Activated T-cell treated with anti-CD3 and anti-CD28 coated beads, Interleukin-2, amount 50 U/mL, for 72 hours (primary cell): Measurements from ENCODE around the gene MROH2A. TPM values are rescaled to one million over a fixed set of nuclear protein-coding genes. Genes with fewer than 3 reads are reported as not detected.

ENCODE experiments used
- ATAC-seq, 2 donors: fragments of 150-1000 bp; cut with Tn5 transposase; replicated peaks in 1 of 2; 2 replicates each; pipeline ENCODE4 v1.10.0; 2021; ENCODE audit warnings: moderate library complexity in 2 of 2, mild to moderate bottlenecking in 1 of 2
- DNase-seq, 2 donors: peaks; one replicate each; pipeline ENCODE4 v3.0.0; 2021 to 2022; ENCODE audit warnings: mixed read lengths in 1 of 2
- H3K27ac Mint-ChIP-seq: one replicate; pipeline ENCODE4 v1.8.0; 2022; ENCODE audit warnings: mild to moderate bottlenecking, moderate library complexity, mixed read lengths
- H3K27me3 Mint-ChIP-seq: one replicate; pipeline ENCODE4 v1.8.0; 2022; ENCODE audit warnings: low read depth, mixed read lengths
- H3K36me3 Mint-ChIP-seq, 2 donors: one replicate each; pipeline ENCODE4 v1.8.0; 2022; ENCODE audit warnings: mixed read lengths in 2 of 2, mild to moderate bottlenecking in 1 of 2; ENCODE audit not compliant: insufficient read depth in 2 of 2
- H3K4me1 Mint-ChIP-seq: one replicate; pipeline ENCODE4 v1.8.0; 2022; ENCODE audit warnings: low read depth, mixed read lengths
- H3K4me3 Mint-ChIP-seq, 2 donors: one replicate each; pipeline ENCODE4 v1.8.0; 2022; ENCODE audit warnings: mild to moderate bottlenecking in 2 of 2, mixed read lengths in 2 of 2, moderate library complexity in 2 of 2
- H3K9me3 Mint-ChIP-seq, 2 donors: one replicate each; pipeline ENCODE4 v1.8.0; 2022; ENCODE audit warnings: mixed read lengths in 2 of 2
- total RNA-seq, 2 donors: library from RNA; stranded (reverse); gene quantifications; one replicate each; pipeline ENCODE4 v1.2.3, GENCODE V29; 2022

Gene MROH2A
- total RNA-seq, 2 donors from 2014 or later, result not detected

- no peaks in the 10 kb centered on the region for H3K9me3 Mint-ChIP-seq
- no peak for DNase-seq
These were observed 35.3 kb downstream of the MROH2A start for GRCh38 chr2:233813236-233814055.

GRCh38 chr2:233814056-233814835 is 36.1 kb downstream of the MROH2A start:
- Mint-ChIP-seq H3K36me3 (no peaks in the 10 kb centered on the region), H3K27me3 (peaks cover 10% of the 10 kb centered on the region), H3K4me1 (no peaks in the 10 kb centered on the region), H3K4me3 (no peak overlapping the region), H3K9me3 (no peaks in the 10 kb centered on the region), H3K27ac (no peak overlapping the region)
- DNase-seq, result no peak
- no peak for ATAC-seq

More at GRCh38 chr2:233813236-233814055, 35.3 kb downstream of the MROH2A start:
- Mint-ChIP-seq H3K27me3 (peaks cover 10% of the 10 kb centered on the region), H3K4me3 (no peak overlapping the region), H3K27ac (no peak overlapping the region), H3K4me1 (no peaks in the 10 kb centered on the region), H3K36me3 (no peaks in the 10 kb centered on the region)
- no peak for ATAC-seq

GRCh38 chr2:233815861-233816260 is 37.7 kb downstream of the MROH2A start:
- no peak for ATAC-seq
- no peak overlapping the region for H3K27ac Mint-ChIP-seq
- DNase-seq, result no peak
- no peaks in the 10 kb centered on the region for H3K9me3 Mint-ChIP-seq
- H3K4me3 Mint-ChIP-seq, result no peak overlapping the region
- no peaks in the 10 kb centered on the region for H3K4me1 Mint-ChIP-seq
- H3K36me3 Mint-ChIP-seq, result no peaks in the 10 kb centered on the region
- peaks cover 10% of the 10 kb centered on the region for H3K27me3 Mint-ChIP-seq

- ATAC-seq (no peak), DNase-seq (no peak)
- no peaks in the 10 kb centered on the region for H3K4me1 Mint-ChIP-seq
- peaks cover 10% of the 10 kb centered on the region for H3K27me3 Mint-ChIP-seq
- H3K4me3 Mint-ChIP-seq, result no peak overlapping the region
- H3K27ac Mint-ChIP-seq, result no peak overlapping the region
- H3K36me3 Mint-ChIP-seq, result no peaks in the 10 kb centered on the region
- no peaks in the 10 kb centered on the region for H3K9me3 Mint-ChIP-seq
These were observed 38.2 kb downstream of the MROH2A start for GRCh38 chr2:233816334-233816733.

GRCh38 chr2:233816771-233817170 is 38.6 kb downstream of the MROH2A start:
- Mint-ChIP-seq H3K4me1 (no peaks in the 10 kb centered on the region), H3K36me3 (no peaks in the 10 kb centered on the region), H3K4me3 (no peak overlapping the region), H3K27ac (no peak overlapping the region), H3K27me3 (peaks cover 10% of the 10 kb centered on the region), H3K9me3 (no peaks in the 10 kb centered on the region)
- ATAC-seq (no peak), DNase-seq (no peak)

GRCh38 chr2:233817361-233817911 is 39.3 kb downstream of the MROH2A start:
- no peak overlapping the region for H3K27ac Mint-ChIP-seq

GRCh38 chr2:233817995-233818638 is 40.0 kb downstream of the MROH2A start:
- H3K4me1 Mint-ChIP-seq, result no peaks in the 10 kb centered on the region
- no peaks in the 10 kb centered on the region for H3K36me3 Mint-ChIP-seq
- DNase-seq (no peak), ATAC-seq (no peak)
- H3K9me3 Mint-ChIP-seq, result no peaks in the 10 kb centered on the region
- H3K27me3 Mint-ChIP-seq, result peaks cover 10% of the 10 kb centered on the region
- no peak overlapping the region for H3K27ac Mint-ChIP-seq
- no peak overlapping the region for H3K4me3 Mint-ChIP-seq

More at GRCh38 chr2:233817361-233817911, 39.3 kb downstream of the MROH2A start:
- ATAC-seq (no peak), DNase-seq (no peak)
- Mint-ChIP-seq H3K4me1 (no peaks in the 10 kb centered on the region), H3K27me3 (peaks cover 10% of the 10 kb centered on the region), H3K9me3 (no peaks in the 10 kb centered on the region), H3K4me3 (no peak overlapping the region), H3K36me3 (no peaks in the 10 kb centered on the region)

- Mint-ChIP-seq H3K4me1 (no peaks in the 10 kb centered on the region), H3K27ac (no peak overlapping the region), H3K4me3 (no peak overlapping the region), H3K27me3 (peaks cover 10% of the 10 kb centered on the region), H3K9me3 (no peaks in the 10 kb centered on the region), H3K36me3 (no peaks in the 10 kb centered on the region)
- DNase-seq (no peak), ATAC-seq (no peak)
These were observed 40.8 kb downstream of the MROH2A start for GRCh38 chr2:233818639-233819621.

- Mint-ChIP-seq H3K4me3 (no peak overlapping the region), H3K27ac (no peak overlapping the region), H3K36me3 (no peaks in the 10 kb centered on the region), H3K4me1 (no peaks in the 10 kb centered on the region), H3K27me3 (peaks cover 9% of the 10 kb centered on the region), H3K9me3 (no peaks in the 10 kb centered on the region)
- ATAC-seq, result no peak
- no peak for DNase-seq
These were observed 42.0 kb downstream of the MROH2A start for GRCh38 chr2:233819884-233820773.

- Mint-ChIP-seq H3K27me3 (peaks cover 2% of the 10 kb centered on the region), H3K9me3 (no peaks in the 10 kb centered on the region), H3K36me3 (no peaks in the 10 kb centered on the region), H3K4me1 (no peaks in the 10 kb centered on the region), H3K4me3 (no peak overlapping the region), H3K27ac (no peak overlapping the region)
- DNase-seq (no peak), ATAC-seq (no peak)
These were observed 42.6 kb downstream of the MROH2A start for GRCh38 chr2:233820774-233821105.

GRCh38 chr2:233821196-233821595 is 43.1 kb downstream of the MROH2A start:
- Mint-ChIP-seq H3K27me3 (no peaks in the 10 kb centered on the region), H3K4me1 (no peaks in the 10 kb centered on the region), H3K9me3 (no peaks in the 10 kb centered on the region), H3K27ac (no peak overlapping the region), H3K4me3 (no peak overlapping the region), H3K36me3 (no peaks in the 10 kb centered on the region)
- ATAC-seq, result no peak
- DNase-seq, result no peak
